CD1c-positive myeloid dendritic cell (primary cell): ENCODE results near the gene EYS.

ENCODE experiments used
- DNase-seq: peaks from one replicate; pipeline ENCODE4 v3.0.0-alpha.2; 2016; ENCODE audit errors: extremely low spot score

Gene EYS

GRCh38 chr6:64847396-64847795 lies 859.6 kb downstream of the EYS start:
- DNase-seq: no peak

GRCh38 chr6:64838726-64839125 lies 868.3 kb downstream of the EYS start:
- no peak for DNase-seq

- DNase-seq: no peak
These were observed 875.3 kb downstream of the EYS start for GRCh38 chr6:64831680-64832079.

DNA sequence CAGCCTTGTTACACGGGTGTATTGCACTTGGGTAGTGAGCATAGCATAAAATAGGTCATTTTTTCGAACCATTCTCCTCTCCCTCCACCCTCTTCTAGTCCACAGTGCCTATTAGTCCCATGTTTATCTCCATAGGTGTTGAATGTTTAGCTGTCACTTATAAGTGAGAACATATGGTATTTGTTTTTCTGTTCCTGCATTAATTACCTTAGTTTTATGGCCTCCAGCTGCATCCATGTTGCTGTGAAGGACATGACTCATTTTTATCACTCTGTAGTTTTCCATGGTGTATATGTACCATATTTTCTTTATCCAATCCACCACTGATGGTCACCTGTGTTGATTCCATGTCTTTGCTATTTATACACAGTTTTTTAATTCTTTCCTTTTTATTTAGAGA lies 889.5 kb downstream of the EYS start:
- no peak for DNase-seq

GRCh38 chr6:64815718-64816117 lies 891.3 kb downstream of the EYS start:
- no peak for DNase-seq

DNA sequence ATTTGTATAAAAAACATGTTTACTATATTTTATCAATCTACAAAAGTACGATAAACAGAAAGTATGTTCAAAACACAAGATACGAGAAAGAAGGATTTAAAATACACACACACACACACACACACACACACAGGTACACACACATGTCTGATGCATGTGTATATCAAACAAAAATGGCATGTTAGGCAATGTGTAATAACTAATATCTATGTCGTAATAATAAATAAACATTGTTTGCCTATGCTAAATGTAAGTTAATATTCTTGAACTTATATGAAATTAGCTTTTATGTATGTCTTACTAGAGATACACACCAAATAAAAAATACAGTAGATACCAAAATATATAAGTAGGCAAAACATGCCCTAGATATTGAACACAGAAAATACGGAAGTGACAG lies 894.9 kb downstream of the EYS start:
- DNase-seq: no peak

DNA sequence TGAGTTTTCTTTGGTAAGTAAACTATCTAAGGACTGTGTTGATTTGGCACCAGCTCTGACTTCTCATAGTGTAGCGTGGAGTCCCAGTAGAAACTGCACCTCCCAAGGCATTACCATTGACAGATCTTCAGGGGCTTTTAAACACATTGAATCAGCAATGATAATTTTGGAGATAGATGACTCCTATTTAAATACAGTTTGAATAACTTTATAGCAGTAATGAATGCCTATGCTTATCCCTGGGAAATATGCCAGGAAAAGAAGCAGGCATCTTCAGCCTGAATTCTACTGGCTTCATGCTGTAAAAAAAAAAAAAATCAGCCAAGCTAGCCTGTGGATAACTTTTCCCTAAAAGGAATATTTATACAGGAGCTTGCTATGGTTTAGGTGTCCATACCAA lies 895.9 kb downstream of the EYS start:
- DNase-seq: no peak

DNA sequence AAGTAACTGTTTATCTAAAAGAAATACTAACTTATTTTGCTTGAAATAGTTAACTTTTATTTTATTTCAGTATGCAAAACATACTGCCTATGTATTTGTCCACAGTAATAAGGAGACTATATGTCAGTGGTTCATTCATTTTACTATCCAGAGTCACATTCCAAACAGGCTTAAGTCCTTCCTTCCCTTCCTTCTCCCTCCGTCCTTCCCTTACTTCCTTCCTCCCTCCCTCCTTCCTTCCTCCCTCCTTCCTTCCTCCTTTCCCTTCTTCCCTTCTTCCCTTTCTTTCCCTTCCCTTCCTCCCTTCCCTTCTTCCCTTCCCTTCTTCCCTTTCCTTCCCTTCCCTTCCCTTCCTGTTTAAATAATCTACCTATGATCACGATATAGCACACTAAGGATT lies 899.2 kb downstream of the EYS start:
- DNase-seq: no peak

DNA sequence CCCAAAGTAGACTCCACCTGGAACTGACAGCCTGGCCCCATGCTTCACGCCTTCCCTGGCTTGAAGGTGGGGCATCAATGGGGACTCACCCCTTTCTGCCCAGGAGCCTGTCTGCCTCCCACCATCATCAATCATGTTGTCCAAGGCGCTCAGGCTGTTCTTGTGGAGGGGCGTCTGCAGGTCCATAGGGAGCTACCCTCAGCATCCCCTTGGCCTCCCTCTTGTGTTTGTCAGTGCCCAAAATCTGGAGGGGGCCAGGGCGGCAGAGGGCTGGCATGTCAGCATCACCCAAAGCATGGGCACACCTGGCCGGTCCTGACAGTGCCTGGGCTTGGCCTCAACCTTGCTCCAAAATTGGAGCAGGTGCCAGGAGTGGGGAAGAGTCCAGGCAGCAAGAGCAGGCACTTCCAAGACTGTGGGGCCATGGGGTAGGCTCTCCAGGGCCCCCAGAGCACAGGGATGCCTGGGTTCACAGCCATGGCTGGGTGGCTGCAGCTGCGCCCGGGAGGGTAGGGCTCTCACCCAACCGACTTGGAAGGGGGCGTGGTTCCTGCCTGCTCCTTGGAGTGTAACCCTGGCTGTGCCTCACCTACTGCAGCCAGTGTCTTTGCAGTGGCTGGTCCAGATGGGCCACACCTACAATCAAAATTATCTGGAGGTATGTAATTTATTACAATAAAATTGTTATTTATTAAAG lies 903.4 kb downstream of the EYS start:
- no peak for DNase-seq

DNA sequence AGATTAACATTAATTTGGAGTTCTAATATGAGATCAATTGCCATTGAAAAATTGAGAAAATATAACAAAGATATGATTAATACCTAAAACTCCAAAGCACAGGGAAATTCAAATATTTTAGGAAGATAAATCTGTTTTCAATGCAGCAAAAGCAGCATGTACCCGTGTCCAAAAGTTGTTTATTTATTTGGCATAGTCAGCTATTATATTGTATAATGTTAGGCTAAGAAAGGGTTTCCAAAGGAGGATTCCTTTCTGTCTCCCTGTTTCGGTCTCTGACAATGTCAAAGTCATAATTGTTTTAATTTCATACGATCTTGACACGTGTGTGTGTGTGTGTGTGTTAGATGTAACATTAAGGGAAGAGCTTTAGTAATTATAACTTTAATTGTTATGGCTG lies 914.5 kb downstream of the EYS start:
- no peak for DNase-seq

DNA sequence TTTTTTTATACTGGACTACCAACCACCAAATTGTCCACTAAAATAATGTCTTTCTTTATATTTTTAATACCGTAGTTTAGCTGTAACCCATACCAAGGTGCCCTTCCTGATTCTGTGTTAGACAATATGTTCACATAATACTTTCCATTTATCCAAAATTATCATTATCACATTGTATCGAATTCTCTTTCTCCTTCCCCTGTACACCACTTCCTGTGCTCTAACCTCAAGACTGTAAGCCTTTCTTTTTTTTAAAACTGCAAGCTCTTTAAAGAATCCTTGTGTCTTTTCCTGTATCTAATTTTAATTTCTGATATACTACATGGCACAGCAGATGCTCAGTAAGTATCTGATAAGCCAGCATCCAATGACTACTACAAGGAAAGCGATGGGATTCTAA lies 917.5 kb downstream of the EYS start:
- no peak for DNase-seq

GRCh38 chr6:64786736-64787135 lies 920.3 kb downstream of the EYS start:
- no peak for DNase-seq

DNA sequence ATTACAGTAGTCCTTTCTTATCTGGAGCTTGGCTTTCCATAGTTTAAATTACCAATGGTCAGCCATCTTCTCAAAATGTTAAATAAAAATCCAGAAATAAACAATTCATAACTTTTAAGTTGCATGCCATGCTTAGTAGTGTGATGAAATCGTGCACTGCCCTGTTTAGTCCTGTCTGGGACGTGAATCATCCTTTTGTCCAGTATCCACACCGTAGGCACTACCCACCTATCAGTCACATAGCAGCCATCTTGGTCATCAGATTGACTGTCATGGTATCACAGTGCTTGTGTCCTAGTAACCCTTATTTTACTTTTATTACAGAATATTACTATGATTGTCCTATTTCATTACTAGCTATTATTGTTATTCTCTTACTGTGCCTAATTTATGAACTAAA lies 924.1 kb downstream of the EYS start:
- no peak for DNase-seq

DNA sequence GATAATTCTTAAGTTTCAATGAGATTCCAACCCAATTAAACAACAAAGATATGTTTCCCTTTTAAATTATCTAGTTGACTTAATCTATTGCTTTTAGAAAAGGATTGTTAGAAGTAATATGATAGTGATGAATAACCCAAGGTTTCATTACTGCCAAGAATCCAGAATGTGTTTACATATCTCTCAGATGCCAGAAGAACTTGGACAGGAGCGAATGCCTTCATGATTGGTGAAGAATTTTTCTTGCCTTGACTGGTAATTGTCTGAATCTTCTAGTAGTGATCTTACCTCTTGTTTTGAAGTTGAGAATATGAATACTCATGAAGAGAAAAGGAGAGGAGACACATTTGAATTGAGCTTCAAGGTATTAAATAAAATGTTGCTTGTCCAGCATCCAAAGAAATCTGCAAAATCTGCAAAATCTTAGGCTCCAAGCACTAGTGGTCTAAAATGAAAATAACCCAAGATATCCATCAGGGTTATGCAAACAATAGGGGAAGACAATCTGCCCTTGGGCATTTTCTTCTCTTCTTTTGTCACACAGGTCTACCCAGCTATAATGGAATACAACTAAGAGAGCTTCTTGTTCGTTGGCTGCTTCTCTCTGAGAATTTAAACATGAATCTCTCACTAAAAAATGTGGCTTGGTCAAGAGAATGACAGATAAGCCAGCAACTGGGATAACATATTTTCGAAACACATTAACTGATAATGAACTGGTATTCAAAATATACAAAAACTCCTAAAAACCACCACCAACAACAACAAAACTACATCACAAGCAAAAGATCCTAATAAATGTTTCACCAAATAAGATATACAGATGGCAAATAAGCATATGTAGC lies 928.9 kb downstream of the EYS start:
- no peak for DNase-seq

GRCh38 chr6:64776359-64776758 lies 930.7 kb downstream of the EYS start:
- DNase-seq: no peak

DNA sequence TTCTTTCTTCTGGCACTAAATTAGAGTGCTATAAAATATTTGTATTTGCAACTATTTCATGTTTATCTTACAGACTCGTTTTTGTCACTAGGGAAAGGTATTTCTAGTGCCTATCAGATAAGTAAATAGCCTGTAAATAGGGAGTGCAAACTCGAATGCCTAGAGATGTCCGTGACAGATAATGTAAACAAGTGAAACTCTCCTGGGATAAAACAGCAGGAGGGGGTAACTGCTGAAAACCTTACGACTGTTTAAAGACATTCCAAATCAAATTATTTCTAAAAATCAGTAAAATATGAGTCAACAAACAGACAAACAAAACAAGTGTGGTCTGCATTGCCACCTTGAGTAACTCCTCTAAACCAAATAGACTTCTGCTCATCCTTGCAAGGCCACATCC lies 932.1 kb downstream of the EYS start:
- DNase-seq: no peak

DNA sequence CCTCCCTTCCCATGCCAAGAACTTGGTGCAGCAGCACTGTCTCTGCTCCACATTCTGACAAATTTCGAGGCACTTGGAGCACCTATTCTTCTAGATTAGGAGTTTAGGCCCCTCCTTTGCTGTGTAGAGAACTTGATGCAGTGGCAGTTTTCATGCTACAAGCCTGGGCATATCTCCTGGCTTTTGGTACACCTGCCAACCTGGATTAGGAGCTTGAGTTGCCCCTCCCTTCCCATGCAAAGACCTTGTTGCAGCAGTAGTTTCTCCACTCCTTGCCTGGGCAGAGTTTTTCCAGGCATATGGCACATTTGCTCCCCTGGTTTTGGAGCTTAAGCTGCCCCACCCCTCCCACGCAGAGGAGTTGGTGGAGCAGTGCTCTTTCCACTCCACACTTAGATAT lies 956.1 kb downstream of the EYS start:
- DNase-seq: no peak

DNA sequence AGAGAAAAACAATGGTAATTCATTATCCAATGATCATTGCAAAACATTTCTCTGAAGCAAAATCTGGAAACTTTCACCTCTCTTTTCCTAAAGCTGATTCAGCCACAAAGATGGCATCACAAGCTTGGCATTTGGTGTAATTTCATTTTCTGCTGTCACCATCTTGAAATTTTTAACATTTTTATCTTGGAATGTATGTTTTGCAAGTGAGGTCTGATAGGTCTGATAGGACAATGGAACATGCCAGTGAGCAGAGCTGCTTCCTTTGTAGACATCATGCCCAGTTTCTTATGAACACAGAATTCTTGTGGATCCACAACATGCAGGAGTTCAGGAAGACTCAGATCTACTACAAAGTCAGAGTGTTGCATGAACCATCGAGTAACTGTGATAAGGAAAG lies 969.6 kb downstream of the EYS start:
- DNase-seq: no peak

- DNase-seq: no peak
These were observed 970.5 kb downstream of the EYS start for GRCh38 chr6:64736421-64736950.

DNA sequence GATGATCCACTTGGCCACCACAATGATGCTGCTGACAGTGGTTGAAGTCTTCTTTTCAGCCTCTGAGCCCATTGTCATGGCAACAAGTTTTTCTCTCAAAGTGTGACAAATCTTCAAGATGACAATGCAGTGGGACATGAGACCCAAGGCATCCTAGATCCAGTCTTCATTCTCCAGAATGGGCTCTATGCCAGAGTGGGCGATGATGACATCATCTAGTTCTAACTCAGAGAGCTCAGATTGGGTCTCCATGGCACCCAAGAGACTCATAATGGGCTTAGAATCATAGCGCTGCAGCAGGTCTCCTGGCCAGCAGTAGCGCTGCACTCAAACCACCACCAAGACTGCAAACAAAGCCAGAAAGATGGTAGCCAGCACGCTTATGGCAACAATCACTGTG lies 973.6 kb downstream of the EYS start:
- DNase-seq: no peak

DNA sequence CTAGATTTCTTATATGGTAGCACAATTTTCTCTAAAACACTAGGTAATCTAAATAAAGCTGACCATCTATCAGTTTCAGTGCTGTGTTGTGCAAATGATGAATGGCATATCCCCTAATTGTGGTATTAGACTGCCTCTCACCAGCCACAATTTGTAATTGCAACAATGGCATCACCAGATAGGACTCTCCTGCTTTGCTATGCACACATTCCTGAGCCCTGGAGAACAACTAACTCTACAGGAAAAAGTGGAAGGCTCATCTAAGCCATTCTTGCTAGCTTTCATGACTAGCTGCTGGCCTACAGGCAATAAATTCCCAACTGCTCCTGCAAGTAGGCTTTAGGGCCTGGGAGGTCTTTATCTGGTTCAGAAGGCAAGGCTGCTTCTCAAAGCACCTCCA lies 974.1 kb downstream of the EYS start:
- DNase-seq: no peak

- no peak for DNase-seq
These were observed 977.5 kb downstream of the EYS start for GRCh38 chr6:64729522-64729921.

DNA sequence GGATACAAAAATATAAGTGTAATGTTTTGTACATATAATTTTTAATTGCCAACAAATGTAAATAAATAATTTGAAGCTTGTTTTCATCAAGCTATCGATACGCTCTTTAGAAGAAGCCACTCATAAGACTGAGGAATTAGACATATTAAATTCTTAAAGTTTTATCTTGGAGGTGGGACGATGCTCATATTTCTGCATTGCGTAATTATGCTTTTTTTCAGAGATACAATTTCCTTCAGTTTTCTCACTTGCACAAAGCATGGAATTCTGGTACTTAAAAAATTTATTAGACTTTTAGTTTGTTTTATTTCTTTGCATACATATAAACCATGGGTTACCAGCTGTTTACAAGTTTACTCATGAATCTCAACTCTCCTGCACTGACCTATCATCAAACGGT lies 980.0 kb downstream of the EYS start:
- DNase-seq: no peak
